HepG2 (cell line): ENCODE measurements around the gene ZNF444. TPM values are rescaled to one million over a fixed set of nuclear protein-coding genes. Genes with fewer than 3 reads are reported as not detected.

ENCODE experiments used
- ATAC-seq: fragments of 200-7000 bp; cut with Tn5 transposase; 3 replicates; pipeline ENCODE4 v1.9.1; 2020; ENCODE audit warnings: mild to moderate bottlenecking, moderate library complexity
- BruUV-seq: library from RNA; stranded (reverse); fragments of 400-500 nt; replicated peaks from 2 replicates; lab custom pipeline; 2021; lab: Mats Ljungman, UMichigan
- CTCF ChIA-PET: fragments of 300-600 bp; formaldehyde crosslinking; extraction: SDS; loops from one replicate; lab custom pipeline; 2021; ENCODE audit warnings: low total read pairs, inconsistent platforms, low intra/inter-chr PET ratio; lab: Yijun Ruan, JAX
- POLR2A ChIA-PET: fragments of 350-600 bp; sonication (Branson Sonifier 250); formaldehyde crosslinking; loops from one replicate; lab custom pipeline; 2020; ENCODE audit warnings: antibody characterized with exemption, inconsistent platforms; lab: Yijun Ruan, JAX
- DNase-seq: peaks from one replicate; pipeline ENCODE4 v3.0.0-alpha.2; 2015; ENCODE audit warnings: low spot score
- FAIRE-seq: peaks from 3 replicates; lab custom pipeline; 2011; peaks lifted over from hg19 to GRCh38; lab: Jason Lieb, UNC
- H2AFZ ChIP-seq: one replicate; pipeline ENCODE4 v1.6.1; 2011; ENCODE audit warnings: low read length, inconsistent platforms
- H3K27ac ChIP-seq: fragments of 300-600 bp; 3 replicates; pipeline ENCODE4 v1.8.0; 2011; ENCODE audit warnings: mixed run types, mild to moderate bottlenecking, mixed read lengths, low read length, inconsistent platforms; ENCODE audit not compliant: insufficient read depth; ENCODE audit errors: extremely low read length
- H3K27me3 ChIP-seq, 2 experiments: fragments of 200-600 bp in 1 of 2; 2 replicates in 1 of 2; 3 replicates in 1 of 2; pipeline versions ENCODE4 v1.6.0 to v1.8.0; 2011; ENCODE audit warnings: low read length in 2 of 2, mild to moderate bottlenecking in 2 of 2, moderate library complexity in 2 of 2, inconsistent platforms in 1 of 2; ENCODE audit not compliant: insufficient read depth in 2 of 2, control insufficient read depth in 1 of 2
- H3K36me3 ChIP-seq, 2 experiments: fragments of 200-600 bp in 1 of 2; replicated peaks in 1 of 2; 2 replicates in 1 of 2; 3 replicates in 1 of 2; pipeline versions ENCODE4 v1.5.1 to v1.8.0; 2011; ENCODE audit warnings: low read length in 2 of 2, inconsistent platforms in 1 of 2; ENCODE audit not compliant: insufficient read depth in 2 of 2, control insufficient read depth in 1 of 2
- H3K4me1 ChIP-seq: 2 replicates; pipeline ENCODE4 v1.5.1; 2012; ENCODE audit warnings: low read length, inconsistent platforms; ENCODE audit not compliant: insufficient read depth
- H3K4me2 ChIP-seq: 2 replicates; pipeline ENCODE4 v1.6.0; 2011; ENCODE audit warnings: low read depth, low read length, inconsistent platforms
- H3K4me3 ChIP-seq, 3 experiments: fragments of 200-600 bp in 1 of 3; sonication (generic), shearing (Covaris generic) in 1 of 3; replicated peaks in 1 of 3; 2 replicates each; pipeline ENCODE4 v1.5.1; 2011 to 2016; ENCODE audit warnings: low read length in 3 of 3, inconsistent platforms in 2 of 3, low read depth in 2 of 3, mild to moderate bottlenecking in 2 of 3, control low read depth in 1 of 3, mixed read lengths in 1 of 3; ENCODE audit not compliant: insufficient read depth in 1 of 3
- H3K79me2 ChIP-seq: one replicate; pipeline ENCODE4 v1.6.1; 2011; ENCODE audit warnings: low read length, inconsistent platforms; ENCODE audit not compliant: insufficient read depth
- H3K9ac ChIP-seq: 2 replicates; pipeline ENCODE4 v1.6.0; 2011; ENCODE audit warnings: mild to moderate bottlenecking, low read depth, low read length, inconsistent platforms; ENCODE audit not compliant: insufficient read depth
- H3K9me3 ChIP-seq: 2 replicates; pipeline ENCODE4 v1.5.1; 2012; ENCODE audit warnings: mild to moderate bottlenecking, low read length
- H4K20me1 ChIP-seq: 2 replicates; pipeline ENCODE4 v1.6.0; 2011; ENCODE audit warnings: inconsistent platforms, mild to moderate bottlenecking, low read length, moderate library complexity; ENCODE audit not compliant: insufficient read depth
- CBX1 ChIP-seq: IDR thresholded peaks from one replicate; pipeline ENCODE4 v1.6.1; 2016; ENCODE audit warnings: antibody characterized with exemption, low read depth
- CBX5 ChIP-seq: sonication (generic); formaldehyde crosslinking; IDR thresholded peaks from 2 replicates; pipeline ENCODE4 v1.4.0; 2020; ENCODE audit warnings: missing genetic modification reagents, borderline replicate concordance
- DR1 ChIP-seq: sonication (generic); formaldehyde crosslinking; IDR thresholded peaks from 2 replicates; pipeline ENCODE4 v1.8.0; 2021; ENCODE audit warnings: mild to moderate bottlenecking, missing genetic modification reagents, inconsistent platforms
- HNF4A ChIP-seq: sonication (generic); formaldehyde crosslinking; IDR thresholded peaks from 2 replicates; pipeline ENCODE4 v1.4.0; 2020; ENCODE audit warnings: missing genetic modification reagents
- HOXD1 ChIP-seq: sonication (generic); formaldehyde crosslinking; IDR thresholded peaks from 2 replicates; pipeline ENCODE4 v1.5.0; 2020; ENCODE audit warnings: missing genetic modification reagents
- TCF7L2 ChIP-seq: IDR thresholded peaks from 2 replicates; pipeline ENCODE4 v1.6.1; 2011; ENCODE audit warnings: mild to moderate bottlenecking, low read depth, low read length, moderate library complexity
- TEAD3 ChIP-seq: optimal IDR thresholded peaks from 2 replicates; pipeline ENCODE3; 2016; ENCODE audit warnings: borderline replicate concordance
- TFAP4 ChIP-seq: sonication (generic); IDR thresholded peaks from 2 replicates; pipeline ENCODE4 v1.6.1; 2016; ENCODE audit warnings: low read depth, borderline replicate concordance
- THAP7 ChIP-seq: sonication (generic); formaldehyde crosslinking; IDR thresholded peaks from 2 replicates; pipeline ENCODE4 v1.8.1; 2023; ENCODE audit warnings: mild to moderate bottlenecking, missing genetic modification reagents
- ZFX ChIP-seq: sonication (generic); formaldehyde crosslinking; IDR thresholded peaks from 2 replicates; pipeline ENCODE4 v1.4.0; 2020; ENCODE audit warnings: mild to moderate bottlenecking, low read depth, missing genetic modification reagents, moderate library complexity
- ZFY ChIP-seq: sonication (generic); formaldehyde crosslinking; IDR thresholded peaks from 2 replicates; pipeline ENCODE4 v1.4.0; 2020; ENCODE audit warnings: missing genetic modification reagents
- ZNF263 ChIP-seq: sonication (generic); formaldehyde crosslinking; IDR thresholded peaks from 2 replicates; pipeline ENCODE4 v1.4.0; 2020; ENCODE audit warnings: missing genetic modification reagents
- ZNF281 ChIP-seq: sonication (generic); formaldehyde crosslinking; IDR thresholded peaks from 2 replicates; pipeline ENCODE4 v1.4.0; 2020; ENCODE audit warnings: missing genetic modification reagents, borderline replicate concordance
- ZNF569 ChIP-seq: sonication (generic); formaldehyde crosslinking; IDR thresholded peaks from 2 replicates; pipeline ENCODE4 v1.5.0; 2020; ENCODE audit warnings: mild to moderate bottlenecking, missing genetic modification reagents, moderate library complexity, borderline replicate concordance
- ZNF674 ChIP-seq: sonication (generic); formaldehyde crosslinking; IDR thresholded peaks from 2 replicates; pipeline ENCODE4 v1.5.0; 2020; ENCODE audit warnings: low read depth, mild to moderate bottlenecking, missing genetic modification reagents
- WGBS: methylation state at CpG from one replicate; pipeline ENCODE4 v1.1.6; 2017; ENCODE audit warnings: low lambda C conversion rate; 5-methylcytosine and 5-hydroxymethylcytosine counted together
- in situ Hi-C: cut with HindIII; loops from 2 replicates; pipeline ENCODE4 v1.10.0; 2017; ENCODE audit warnings: low pct_unique_long_range_greater_than_20kb; ENCODE audit not compliant: extremely low pct_ligation_motif_present
- intact Hi-C: fragments of 100-400 bp; cut with micrococcal nuclease; formaldehyde crosslinking; loops from one replicate; pipeline ENCODE4 v1.10.0; 2022; ENCODE audit not compliant: unreplicated experiment
- polyA plus RNA-seq, 8 experiments: library from polyadenylated mRNA; depleted of rRNA in 3 of 8; stranded (reverse) in 7 of 8; unstranded in 1 of 8; fragments of >200 nt; fragmentation: Illumina TruSeq in 4 of 8; extraction: Trizol in 4 of 8; gene quantifications; 2 replicates each; pipeline versions ENCODE4 v1.2.1 to v1.2.3, GENCODE V29; 2011 to 2016; ENCODE audit warnings: low read depth in 4 of 8, missing spikeins in 1 of 8, mixed read lengths in 1 of 8; ENCODE audit not compliant: insufficient read depth in 1 of 8
- total RNA-seq, 5 experiments: library from RNA; depleted of rRNA; stranded (reverse); fragments of >200 nt; fragmentation: Illumina TruSeq; extraction: Trizol; gene quantifications; 2 replicates each; pipeline ENCODE4 v1.2.3, GENCODE V29; 2016; ENCODE audit warnings: low read depth in 1 of 5

ZNF444 gene
- total and polyA plus RNA-seq, 2 of the 13 experiments (the other 11 are each of a cell fraction or from before 2014, with no cell fraction given), result 27.4 to 30.3 TPM

- TF ChIP-seq ZNF569, result no peak
- TF ChIP-seq ZNF674 (CRISPR knock-in tag), result no peak
Observed at GRCh38 chr19:56131651-56132050, 9.4 kb upstream of the ZNF444 start (continued).

GRCh38 chr19:56132316-56132822, 8.7 kb upstream of the ZNF444 start:
- no peak overlapping the region; a peak in 1 of 6 replicates for H3K4me3 ChIP-seq
- no peaks in the 10 kb centered on the region for H3K27me3 ChIP-seq
- no TSS peak for BruUV-seq
- intact Hi-C loops, result no loop called here
- TF ChIP-seq ZFX (CRISPR knock-in tag), result peak; percentile 21; the same call in 1 of the 2 replicates
- no peak for TF ChIP-seq CBX1
- 0 out of 2 replicates have a peak, but pooled peaks have one; percentile 17 for TF ChIP-seq DR1 (CRISPR knock-in tag)
- TF ChIP-seq TCF7L2, result no peak
- TF ChIP-seq TEAD3 (CRISPR knock-in tag), result peak; percentile 85
- TF ChIP-seq ZFY, result peak; percentile 32; the same call in 1 of the 2 replicates
- TF ChIP-seq CBX5 (CRISPR knock-in tag), result no peak
- TF ChIP-seq ZNF263 (CRISPR knock-in tag), result peak; percentile 74
- TF ChIP-seq TFAP4, result no peak
- no peak for TF ChIP-seq THAP7 (CRISPR knock-in tag)
- TF ChIP-seq HOXD1 (CRISPR knock-in tag), result no peak
- peak; percentile 25; the same call in 1 of the 2 replicates for TF ChIP-seq HNF4A (CRISPR knock-in tag)
- TF ChIP-seq ZNF281 (CRISPR knock-in tag), result no peak
- peak overlapping the region; percentile 45 for H3K27ac ChIP-seq
- H2AFZ ChIP-seq, result peak overlapping the region; percentile 59
- H3K9me3 ChIP-seq, result no peaks in the 10 kb centered on the region
- H4K20me1 ChIP-seq, result no peaks in the 10 kb centered on the region
- H3K4me2 ChIP-seq, result peak overlapping the region; percentile 44
- in situ Hi-C loops, result no loop called here
- POLR2A ChIA-PET, result interaction anchor here (1.5 to 2.1 kb wide), 4 partner anchors 8 to 12 kb away, joined by 4 to 11 read pairs (median 7); partner anchors contain the start of genes ZNF444 and ZNF787
- H3K79me2 ChIP-seq, result no peaks in the 10 kb centered on the region
- ATAC-seq (peak; percentile 77), FAIRE-seq (peak; percentile 70), DNase-seq (peak; percentile 50)
- no peaks in the 10 kb centered on the region for H3K36me3 ChIP-seq
- WGBS, result 30% methylated on average over 14 of the region's 14 CpGs
- CTCF ChIA-PET, result no interaction called here
- 0 out of 2 replicates have a peak overlapping the region, but pooled peaks have one; percentile 7 for H3K9ac ChIP-seq
- peaks cover 38% of the 10 kb centered on the region for H3K4me1 ChIP-seq
